B cell (primary cell): ENCODE measurements around the gene ARMC9. TPM values are rescaled to one million over a fixed set of nuclear protein-coding genes. Genes with fewer than 3 reads are reported as not detected.

Source experiments
- ATAC-seq: fragments of 200-7000 bp; cut with Tn5 transposase; one replicate; pipeline ENCODE4 v1.10.0; 2021; ENCODE audit warnings: low read depth, mild to moderate bottlenecking, moderate number of reproducible peaks, moderate library complexity
- CTCF ChIA-PET: fragments of 350-600 bp; sonication (Branson Sonifier 250); formaldehyde crosslinking; loops from one replicate; lab custom pipeline; 2021; ENCODE audit warnings: antibody characterized with exemption, inconsistent platforms; lab: Charles Lee
- POLR2A ChIA-PET: fragments of 350-600 bp; sonication (Branson Sonifier 250); formaldehyde crosslinking; loops from one replicate; lab custom pipeline; 2021; ENCODE audit warnings: antibody characterized with exemption; lab: Charles Lee
- DNase-seq: peaks from one replicate; pipeline ENCODE4 v3.0.0; 2013
- H2AFZ ChIP-seq: 2 replicates; pipeline ENCODE4 v1.6.1; 2012; ENCODE audit warnings: mild to moderate bottlenecking, low read depth, low read length; ENCODE audit not compliant: insufficient read depth, poor library complexity, severe bottlenecking
- H3K27ac ChIP-seq, 2 donors: 1 replicate in 1 of 2; 2 replicates in 1 of 2; pipeline ENCODE4 v1.5.1; 2012 to 2013; ENCODE audit warnings: low read length in 2 of 2, mild to moderate bottlenecking in 2 of 2, moderate library complexity in 1 of 2
- H3K27me3 ChIP-seq, 4 experiments: fragments of 200-600 bp in 1 of 4; sonication (generic) in 1 of 4; replicated peaks in 1 of 4; 1 replicate in 2 of 4; 2 replicates in 2 of 4; pipeline versions ENCODE4 v1.6.1 to v1.7.0; 2013 to 2016; ENCODE audit warnings: low read length in 3 of 4, mild to moderate bottlenecking in 2 of 4, mixed read lengths in 1 of 4, moderate library complexity in 1 of 4; ENCODE audit not compliant: insufficient read depth in 4 of 4, control insufficient read depth in 3 of 4; ENCODE audit errors: control extremely low read depth in 1 of 4
- H3K36me3 ChIP-seq, 2 experiments: replicated peaks in 1 of 2; 1 replicate in 1 of 2; 2 replicates in 1 of 2; pipeline versions ENCODE4 v1.6.1 to v1.7.1; 2013; ENCODE audit warnings: low read length in 1 of 2; ENCODE audit not compliant: insufficient read depth in 2 of 2, control insufficient read depth in 1 of 2; ENCODE audit errors: control extremely low read depth in 1 of 2, extremely low read depth in 1 of 2
- H3K4me1 ChIP-seq, 2 donors: fragments of 200-600 bp in 1 of 2; sonication (generic) in 1 of 2; 1 replicate in 1 of 2; 2 replicates in 1 of 2; pipeline versions ENCODE4 v1.5.1 to v1.6.1; 2013 to 2017; ENCODE audit warnings: low read length in 2 of 2; ENCODE audit not compliant: control insufficient read depth in 2 of 2, insufficient read depth in 2 of 2
- H3K4me2 ChIP-seq: replicated peaks from 2 replicates; pipeline ENCODE3; 2012; ENCODE audit warnings: mild to moderate bottlenecking, low read depth, low read length; ENCODE audit not compliant: poor library complexity, severe bottlenecking
- H3K4me3 ChIP-seq, 5 experiments: fragments of 200-600 bp in 1 of 5; sonication (generic) in 1 of 5; 1 replicate in 3 of 5; 2 replicates in 2 of 5; pipeline versions ENCODE4 v1.5.1 to v1.7.0; 2011 to 2016; ENCODE audit warnings: low read length in 4 of 5, mild to moderate bottlenecking in 4 of 5, low read depth in 2 of 5, control low read depth in 1 of 5, moderate library complexity in 1 of 5; ENCODE audit not compliant: insufficient read depth in 1 of 5; ENCODE audit errors: control extremely low read depth in 1 of 5, extremely low read depth in 1 of 5
- H3K79me2 ChIP-seq: fragments of 200-600 bp; sonication (generic); one replicate; pipeline ENCODE4 v1.6.0; 2016; ENCODE audit warnings: low read length; ENCODE audit not compliant: control insufficient read depth, insufficient read depth
- H3K9ac ChIP-seq: fragments of 200-600 bp; sonication (generic); 2 replicates; pipeline ENCODE4 v1.6.1; 2017; ENCODE audit warnings: mild to moderate bottlenecking, low read length, moderate library complexity
- H3K9me3 ChIP-seq, 3 donors: one replicate each; pipeline versions ENCODE4 v1.6.1 to v1.7.1; 2013; ENCODE audit warnings: low read length in 2 of 3; ENCODE audit not compliant: control insufficient read depth in 2 of 3, insufficient read depth in 1 of 3; ENCODE audit errors: control extremely low read depth in 1 of 3
- H4K20me1 ChIP-seq: 2 replicates; pipeline ENCODE4 v1.6.0; 2012; ENCODE audit warnings: mild to moderate bottlenecking, low read length; ENCODE audit not compliant: insufficient read depth, control insufficient read depth, poor library complexity, severe bottlenecking
- H3K27ac Mint-ChIP-seq: one replicate; pipeline ENCODE4 v1.8.0; 2021; ENCODE audit warnings: mixed read lengths
- H3K27me3 Mint-ChIP-seq: one replicate; pipeline ENCODE4 v1.8.0; 2021; ENCODE audit warnings: mixed read lengths
- H3K4me1 Mint-ChIP-seq: one replicate; pipeline ENCODE4 v1.8.0; 2021; ENCODE audit warnings: mixed read lengths
- H3K4me3 Mint-ChIP-seq: one replicate; pipeline ENCODE4 v1.8.0; 2021; ENCODE audit warnings: mixed read lengths
- H3K9me3 Mint-ChIP-seq: one replicate; pipeline ENCODE4 v1.8.0; 2022; ENCODE audit warnings: mixed read lengths; ENCODE audit not compliant: insufficient read depth
- EZH2 ChIP-seq: IDR thresholded peaks from 2 replicates; pipeline ENCODE4 v1.6.1; 2012; ENCODE audit warnings: borderline replicate concordance, low read depth, mild to moderate bottlenecking, moderate library complexity, low read length; ENCODE audit not compliant: insufficient read depth, poor library complexity, severe bottlenecking
- WGBS: methylation state at CpG from one replicate; pipeline ENCODE4 v1.1.5; 2013; ENCODE audit warnings: missing lambda C conversion rate; ENCODE audit not compliant: insufficient coverage; 5-methylcytosine and 5-hydroxymethylcytosine counted together
- intact Hi-C: fragments of 100-400 bp; cut with micrococcal nuclease; formaldehyde crosslinking; loops from one replicate; pipeline ENCODE4 v1.10.0; 2022
- polyA plus RNA-seq: library from polyadenylated mRNA; depleted of rRNA; stranded (reverse); fragments of >200 nt; gene quantifications from 2 replicates; pipeline ENCODE4 v1.2.3, GENCODE V29; 2012
- total RNA-seq, 2 donors: library from RNA; stranded (reverse); fragments of 120-200 nt in 1 of 2; gene quantifications; 1 replicate in 1 of 2; 2 replicates in 1 of 2; pipeline versions ENCODE4 v1.2.3 to v1.2.4, GENCODE V29; 2013 to 2022
- TF ChIP-seq, protein P1 (sequence below): fragments of 200-600 bp; IDR thresholded peaks from one replicate; pipeline ENCODE4 v1.8.0; 2022; ENCODE audit warnings: antibody characterized with exemption, mild to moderate bottlenecking

The ARMC9 gene
- total and polyA plus RNA-seq, 2 donors (not counting 1 experiment from before 2014, with no cell fraction given): 0.40 to 5.4 TPM

- H3K4me1 Mint-ChIP-seq: peaks cover 25% of the 10 kb centered on the region
- no peak overlapping the region for H3K9ac ChIP-seq
These were observed 166.8 kb downstream of the ARMC9 start for GRCh38 chr2:231364961-231365810.

DNA sequence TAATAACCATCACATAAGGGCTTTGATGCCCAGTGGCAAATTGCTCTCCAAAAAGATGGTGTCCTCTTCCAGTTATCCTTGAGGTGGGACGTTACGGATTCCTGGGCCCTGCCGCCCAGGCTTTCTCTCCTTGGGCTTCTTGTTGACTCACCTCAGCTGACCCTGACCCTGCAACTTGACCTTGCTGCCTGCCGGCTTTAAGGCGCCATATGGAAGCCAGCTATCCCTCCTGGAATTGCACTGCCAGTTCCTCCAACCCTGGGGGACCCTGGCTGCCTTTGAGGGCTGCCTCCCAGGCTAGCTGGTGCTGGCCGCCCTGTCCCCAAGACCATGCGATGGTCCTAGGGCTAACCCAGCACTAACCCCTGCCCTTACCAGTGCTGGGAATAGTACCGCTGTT, 168.7 kb downstream of the ARMC9 start:
- H3K9me3 Mint-ChIP-seq: no peaks in the 10 kb centered on the region
- 94% methylated on average over 7 of the region's 8 CpGs for WGBS
- no peak for TF ChIP-seq EZH2

More at GRCh38 chr2:231364961-231365810, 166.8 kb downstream of the ARMC9 start:
- H2AFZ ChIP-seq: no peak overlapping the region
- intact Hi-C loops: no loop called here
- ATAC-seq (no peak), DNase-seq (no peak)
- H3K4me1 ChIP-seq: peaks cover 17 to 23% of the 10 kb centered on the region in 2 donors
- Mint-ChIP-seq H3K9me3 (no peaks in the 10 kb centered on the region), H3K27ac (no peak overlapping the region), H3K27me3 (no peaks in the 10 kb centered on the region), H3K4me3 (no peak overlapping the region)
- no peaks in the 10 kb centered on the region for H4K20me1 ChIP-seq
- H3K4me2 ChIP-seq: no peak overlapping the region
- H3K79me2 ChIP-seq: no peaks in the 10 kb centered on the region
- TF ChIP-seq EZH2: no peak
- TF ChIP-seq, protein P1, sequence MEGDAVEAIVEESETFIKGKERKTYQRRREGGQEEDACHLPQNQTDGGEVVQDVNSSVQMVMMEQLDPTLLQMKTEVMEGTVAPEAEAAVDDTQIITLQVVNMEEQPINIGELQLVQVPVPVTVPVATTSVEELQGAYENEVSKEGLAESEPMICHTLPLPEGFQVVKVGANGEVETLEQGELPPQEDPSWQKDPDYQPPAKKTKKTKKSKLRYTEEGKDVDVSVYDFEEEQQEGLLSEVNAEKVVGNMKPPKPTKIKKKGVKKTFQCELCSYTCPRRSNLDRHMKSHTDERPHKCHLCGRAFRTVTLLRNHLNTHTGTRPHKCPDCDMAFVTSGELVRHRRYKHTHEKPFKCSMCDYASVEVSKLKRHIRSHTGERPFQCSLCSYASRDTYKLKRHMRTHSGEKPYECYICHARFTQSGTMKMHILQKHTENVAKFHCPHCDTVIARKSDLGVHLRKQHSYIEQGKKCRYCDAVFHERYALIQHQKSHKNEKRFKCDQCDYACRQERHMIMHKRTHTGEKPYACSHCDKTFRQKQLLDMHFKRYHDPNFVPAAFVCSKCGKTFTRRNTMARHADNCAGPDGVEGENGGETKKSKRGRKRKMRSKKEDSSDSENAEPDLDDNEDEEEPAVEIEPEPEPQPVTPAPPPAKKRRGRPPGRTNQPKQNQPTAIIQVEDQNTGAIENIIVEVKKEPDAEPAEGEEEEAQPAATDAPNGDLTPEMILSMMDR: no peak
- no peaks in the 10 kb centered on the region for H3K27me3 ChIP-seq
- H3K36me3 ChIP-seq: no peaks in the 10 kb centered on the region
- no peak overlapping the region for H3K4me3 ChIP-seq
- ChIA-PET POLR2A (no interaction called here), CTCF (interaction anchor here (1.9 kb wide), 1 partner anchor 66 kb away, joined by 4 read pairs; no protein-coding TSS in a partner anchor)
- H3K27ac ChIP-seq: no peak overlapping the region
- H3K9me3 ChIP-seq: no peaks in the 10 kb centered on the region
- 75% methylated on average over 21 of the region's 22 CpGs for WGBS

More for the DNA sequence above, 168.7 kb downstream of the ARMC9 start:
- no peak overlapping the region for H3K4me3 ChIP-seq
- H3K27me3 ChIP-seq: no peaks in the 10 kb centered on the region
- H3K9ac ChIP-seq: no peak overlapping the region
- no peak overlapping the region for H3K27ac Mint-ChIP-seq
- no peaks in the 10 kb centered on the region for H3K27me3 Mint-ChIP-seq
- H3K27ac ChIP-seq: no peak overlapping the region
- intact Hi-C loops: no loop called here
- H3K4me1 Mint-ChIP-seq: peaks cover 14% of the 10 kb centered on the region
- no peaks in the 10 kb centered on the region for H4K20me1 ChIP-seq
- ChIA-PET POLR2A (no interaction called here), CTCF (no interaction called here)
- peaks cover 9 to 15% of the 10 kb centered on the region in 2 donors for H3K4me1 ChIP-seq
- no peak for DNase-seq
- H3K4me2 ChIP-seq: no peak overlapping the region
- no peak overlapping the region for H2AFZ ChIP-seq
- no peak overlapping the region for H3K4me3 Mint-ChIP-seq
- no peaks in the 10 kb centered on the region for H3K9me3 ChIP-seq
- H3K36me3 ChIP-seq: no peaks in the 10 kb centered on the region
- H3K79me2 ChIP-seq: no peaks in the 10 kb centered on the region
- no peak for ATAC-seq
